ENCODE measurements around the gene BCL2L2.
A peak's percentile ranks its signal among the peaks of the same experiment; 100 is the strongest.

BCL2L2 gene

DNA sequence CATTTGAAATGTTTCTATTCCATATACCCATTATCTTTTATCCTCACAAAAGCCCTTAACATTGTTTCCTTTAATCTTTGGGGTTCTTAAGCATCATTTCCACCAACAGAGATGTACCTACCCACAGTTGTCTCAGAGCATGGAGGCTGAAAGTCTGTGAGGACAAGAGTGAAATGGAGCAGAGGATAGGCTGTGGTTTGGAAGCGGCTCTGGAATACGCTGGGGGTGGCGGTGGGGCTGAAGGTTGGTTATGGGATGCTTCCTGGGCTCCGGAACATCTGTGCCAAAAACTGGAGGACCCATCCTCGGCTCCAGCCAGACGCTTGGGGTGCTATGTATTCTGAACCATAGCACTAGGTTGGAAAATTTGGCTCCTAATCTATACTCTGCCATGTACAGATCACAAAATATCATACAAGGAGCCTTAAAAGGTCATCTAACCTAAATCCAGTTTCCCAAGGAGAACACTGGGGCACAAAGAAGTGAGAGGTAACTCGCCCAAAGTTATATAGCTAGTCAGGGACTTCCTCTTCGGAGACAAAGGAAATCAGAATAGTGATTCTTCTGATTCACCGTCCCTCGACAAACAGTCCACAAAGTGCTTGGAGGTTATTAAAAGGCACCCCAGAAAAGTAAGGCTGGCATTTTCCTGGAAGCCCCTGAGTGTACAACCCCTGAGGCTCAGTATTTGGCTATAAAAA, 6.5 kb upstream of the BCL2L2 start:
- DNase-seq = no peak

DNA sequence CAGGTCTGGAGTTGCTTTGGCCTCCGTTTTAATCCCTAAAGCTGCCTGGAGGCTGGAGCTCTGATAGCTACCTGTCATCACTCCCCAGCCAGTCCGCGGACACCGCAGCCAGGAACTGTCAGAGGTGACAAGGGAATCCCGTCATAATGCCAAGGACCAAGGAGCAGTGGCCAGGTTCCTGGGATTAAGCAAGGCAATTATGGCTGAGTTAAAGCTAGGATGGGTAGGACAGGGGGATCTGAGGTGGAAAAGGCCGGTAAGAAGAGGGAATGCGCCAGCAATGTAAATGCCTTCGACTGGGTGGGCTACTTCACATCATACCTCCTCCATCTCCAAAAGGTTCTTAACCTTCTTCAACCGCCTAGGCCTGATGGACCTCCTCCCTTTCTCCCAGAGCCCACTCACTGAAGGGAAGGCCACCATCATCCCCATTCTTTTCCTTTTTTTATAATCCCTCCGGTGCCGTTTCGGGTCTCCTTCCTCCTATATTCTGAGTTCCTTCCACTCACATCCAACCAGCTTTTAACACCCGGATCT, 5.9 kb upstream of the BCL2L2 start:
- DNase-seq = peak; percentile 75

DNA sequence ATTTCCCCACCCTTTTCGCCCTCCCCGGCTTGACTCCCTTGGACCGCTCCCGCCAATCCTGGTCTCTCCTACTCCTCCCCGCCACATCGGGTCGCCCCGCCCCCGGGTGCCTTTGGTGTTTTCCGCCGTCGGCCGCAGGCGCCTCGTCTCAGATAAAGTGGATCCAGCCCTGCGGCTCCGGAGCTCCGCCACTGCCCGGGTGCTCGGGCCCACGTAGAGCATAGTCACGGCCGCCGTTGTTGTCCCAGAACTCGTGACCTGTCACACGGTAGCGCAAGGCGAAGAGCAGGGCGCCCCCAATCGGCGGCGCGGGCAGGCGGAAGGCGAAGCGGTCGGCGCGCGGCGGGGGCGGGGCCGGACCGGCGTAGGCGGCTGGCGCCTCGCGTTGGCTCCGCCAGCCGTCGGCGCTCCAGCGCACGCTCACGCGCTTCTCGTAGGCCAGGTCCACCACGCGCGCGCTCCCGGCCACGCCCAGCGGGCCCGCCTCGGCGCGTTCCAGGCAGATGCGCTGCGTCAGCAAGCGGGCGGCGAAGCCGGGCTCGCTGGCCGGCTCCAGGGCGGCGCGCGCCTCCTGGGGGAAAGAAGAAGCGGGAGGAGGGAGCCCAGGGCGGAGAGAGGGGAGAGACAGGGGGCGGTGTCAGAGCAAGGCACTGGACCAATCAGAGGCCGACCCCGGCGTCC, 5.2 kb upstream of the BCL2L2 start:
- peak; percentile 99 for DNase-seq

DNA sequence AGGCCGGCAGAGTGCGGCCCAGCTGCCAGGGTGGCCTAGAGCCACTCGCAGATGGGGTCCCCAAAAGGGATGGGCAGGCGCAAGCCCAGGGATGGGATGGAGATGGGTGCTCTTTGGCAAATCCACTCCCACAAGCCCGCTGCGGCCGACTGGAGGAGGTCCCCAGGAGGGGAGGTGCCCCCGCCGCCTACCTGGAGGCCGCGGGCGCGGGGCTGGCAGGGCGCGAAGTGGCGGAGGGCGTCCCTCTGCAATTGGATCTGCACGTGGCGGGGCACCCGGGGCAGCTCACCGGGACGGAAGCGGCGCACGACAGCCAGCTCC, 4.7 kb upstream of the BCL2L2 start:
- no peak for DNase-seq

DNA sequence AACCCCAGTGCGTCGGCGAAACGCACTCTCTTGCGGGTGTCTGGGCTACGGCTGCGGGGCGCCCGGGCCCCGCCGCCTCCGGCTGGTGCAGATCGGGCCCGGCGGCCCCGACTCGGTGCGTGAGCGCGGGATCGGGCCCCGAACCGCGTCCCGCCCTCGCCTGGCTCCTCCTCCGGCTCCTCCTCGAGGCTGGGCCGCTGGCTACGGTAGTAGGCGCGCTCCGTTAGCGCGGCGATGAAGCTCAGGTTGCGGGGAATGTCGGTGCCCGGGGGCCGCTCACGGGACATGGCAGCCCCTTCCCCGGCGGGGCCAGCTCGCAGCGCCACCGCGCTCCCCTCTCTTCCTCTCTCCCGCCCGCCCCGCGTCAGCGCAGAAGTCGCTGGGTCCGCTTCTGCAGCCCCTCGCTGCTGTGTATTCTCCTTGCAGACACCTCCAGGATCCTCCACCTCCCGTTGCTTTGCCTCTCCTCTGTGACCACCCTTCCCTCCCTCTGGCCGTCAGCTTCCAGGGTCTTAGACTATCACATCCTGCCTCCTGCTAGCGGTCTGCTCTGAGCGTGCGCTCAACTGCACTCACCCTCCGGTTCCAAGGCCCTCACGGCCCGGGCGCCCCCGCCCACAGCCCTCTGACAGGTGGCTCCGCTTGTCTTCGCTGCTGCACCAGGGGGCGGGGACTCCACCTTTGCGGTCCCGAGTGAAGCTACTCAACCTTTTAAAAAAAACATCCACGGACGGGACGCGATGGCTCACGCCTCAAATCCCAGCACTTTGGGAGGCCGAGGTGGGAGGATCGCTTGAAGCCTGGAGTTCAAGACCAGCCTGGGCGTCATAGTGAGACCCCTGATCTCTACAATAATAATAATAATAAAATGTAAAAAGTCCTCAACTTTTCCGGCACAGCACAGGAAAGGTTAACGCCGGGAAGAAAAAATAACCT, 4.1 kb upstream of the BCL2L2 start, which contains the start of gene PPP1R3E:
PPP1R3E (minus strand) TSS at position 570 of the 936 bp plus-strand sequence; CDS start at position 287, 283 bp downstream.
- DNase-seq = peak; percentile 88

DNA sequence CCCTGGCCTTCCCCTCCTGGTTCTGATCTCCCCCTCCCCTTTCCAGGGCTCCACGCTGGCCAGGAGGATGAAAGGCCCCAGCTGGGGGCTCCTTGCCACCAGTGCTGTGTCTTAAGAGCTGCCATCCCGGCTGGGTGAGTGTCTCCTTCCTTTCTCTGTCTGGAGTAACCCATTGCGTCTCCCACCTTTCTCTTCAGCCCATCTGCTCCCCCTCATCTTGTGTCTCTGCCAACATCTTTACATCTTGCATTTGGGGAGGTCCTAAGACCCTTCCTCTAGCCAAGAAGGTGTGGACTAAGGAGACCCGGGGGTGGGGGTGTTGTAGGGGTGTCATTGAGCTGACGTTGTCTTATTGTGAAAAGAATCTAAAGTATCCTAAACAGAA, 505 bp downstream of the BCL2L2 start:
- no peak for DNase-seq

DNA sequence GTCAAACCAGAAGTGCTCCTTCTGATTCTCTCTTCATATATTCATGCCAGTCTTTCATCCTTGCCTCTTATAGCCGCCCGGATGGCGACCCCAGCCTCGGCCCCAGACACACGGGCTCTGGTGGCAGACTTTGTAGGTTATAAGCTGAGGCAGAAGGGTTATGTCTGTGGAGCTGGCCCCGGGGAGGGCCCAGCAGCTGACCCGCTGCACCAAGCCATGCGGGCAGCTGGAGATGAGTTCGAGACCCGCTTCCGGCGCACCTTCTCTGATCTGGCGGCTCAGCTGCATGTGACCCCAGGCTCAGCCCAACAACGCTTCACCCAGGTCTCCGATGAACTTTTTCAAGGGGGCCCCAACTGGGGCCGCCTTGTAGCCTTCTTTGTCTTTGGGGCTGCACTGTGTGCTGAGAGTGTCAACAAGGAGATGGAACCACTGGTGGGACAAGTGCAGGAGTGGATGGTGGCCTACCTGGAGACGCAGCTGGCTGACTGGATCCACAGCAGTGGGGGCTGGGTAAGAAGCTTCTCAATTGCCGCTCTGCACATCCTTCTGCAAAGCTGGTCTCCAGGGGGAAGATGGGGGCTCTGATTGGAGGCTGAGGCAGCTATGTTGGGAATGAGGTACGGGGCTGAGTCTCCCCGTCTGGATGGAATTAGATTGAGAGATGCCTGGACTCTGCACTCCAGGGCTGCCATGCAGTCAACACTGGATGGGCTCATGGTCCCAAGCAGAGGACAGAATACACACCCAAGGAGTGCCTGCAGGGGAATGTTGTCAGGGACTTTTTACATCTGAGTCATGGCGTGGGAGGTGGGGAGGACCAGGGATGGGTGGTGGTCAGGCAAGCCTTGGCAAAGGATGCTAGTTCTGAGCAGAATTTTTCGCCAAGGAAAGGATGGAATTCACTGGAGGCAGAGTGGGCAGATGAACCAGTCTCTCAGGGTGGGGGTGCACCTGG, 1.3 kb downstream of the BCL2L2 start:
- DNase-seq = peak; percentile 57

DNA sequence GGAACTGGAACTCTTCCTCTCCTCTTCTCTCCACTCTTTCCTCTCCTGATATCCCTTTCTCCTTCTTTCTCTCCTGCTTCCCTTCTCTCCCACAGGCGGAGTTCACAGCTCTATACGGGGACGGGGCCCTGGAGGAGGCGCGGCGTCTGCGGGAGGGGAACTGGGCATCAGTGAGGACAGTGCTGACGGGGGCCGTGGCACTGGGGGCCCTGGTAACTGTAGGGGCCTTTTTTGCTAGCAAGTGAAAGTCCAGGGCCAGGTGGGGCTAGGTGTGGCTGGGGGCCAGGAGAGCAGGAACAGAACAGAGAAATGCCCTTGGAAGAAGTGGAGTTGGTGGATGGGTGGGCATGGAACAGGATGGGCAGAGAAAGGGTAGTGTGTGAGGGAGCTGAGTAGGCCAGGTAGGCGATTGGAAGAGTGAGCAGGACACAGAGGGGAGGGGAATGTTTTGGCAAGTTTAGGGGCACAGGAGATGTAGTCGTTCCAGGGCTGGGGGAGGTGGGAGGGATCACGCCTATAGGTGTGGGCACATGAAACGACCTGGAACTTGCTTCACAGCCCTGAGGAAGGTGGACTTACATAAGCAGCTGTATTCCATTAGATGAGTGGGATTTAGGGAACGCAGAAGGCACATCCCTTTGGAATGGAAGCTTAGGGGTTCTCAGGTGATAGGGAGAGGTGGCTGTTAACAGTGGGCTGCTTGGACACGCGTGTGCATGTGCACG, 2.2 kb downstream of the BCL2L2 start:
- DNase-seq = no peak

DNA sequence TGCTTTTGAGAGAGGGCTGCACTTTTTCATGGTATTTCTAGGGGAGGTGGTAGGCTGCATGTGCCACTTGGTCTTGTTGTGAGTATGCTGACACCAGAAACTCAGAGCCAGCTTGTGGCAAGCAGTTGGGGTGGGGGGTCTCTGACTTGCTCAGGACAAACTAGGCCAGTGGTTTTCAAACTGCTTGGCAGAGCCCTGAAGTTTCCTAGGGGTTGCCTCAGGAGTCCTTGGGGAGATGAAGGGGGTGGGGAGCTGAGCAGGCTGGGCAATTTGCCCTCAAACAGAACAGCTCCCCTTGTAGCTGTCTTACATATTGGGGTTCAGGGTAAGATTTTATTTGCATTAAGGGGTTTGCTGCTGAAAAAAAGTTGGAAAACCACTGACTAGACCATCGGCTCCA, 3.9 kb downstream of the BCL2L2 start:
- no peak for DNase-seq

DNA sequence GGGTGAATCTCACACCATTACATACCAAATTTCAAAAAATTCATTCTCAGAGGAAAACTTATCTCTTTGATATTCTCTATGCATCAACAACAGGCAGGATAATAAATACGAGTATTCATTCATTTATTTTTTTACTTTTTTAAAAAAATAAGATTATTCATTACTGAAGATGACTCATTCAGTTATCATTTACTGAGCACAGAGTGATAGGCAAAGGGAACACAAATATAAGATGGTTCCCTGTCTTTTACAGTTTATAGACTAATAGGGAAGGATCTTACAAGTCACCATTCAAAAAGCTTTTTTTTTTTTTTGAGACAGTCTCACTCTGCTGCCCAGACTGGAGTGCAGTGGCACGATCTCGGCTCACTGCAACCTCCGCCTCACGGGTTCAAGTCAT, 9.7 kb downstream of the BCL2L2 start:
- DNase-seq = no peak

DNA sequence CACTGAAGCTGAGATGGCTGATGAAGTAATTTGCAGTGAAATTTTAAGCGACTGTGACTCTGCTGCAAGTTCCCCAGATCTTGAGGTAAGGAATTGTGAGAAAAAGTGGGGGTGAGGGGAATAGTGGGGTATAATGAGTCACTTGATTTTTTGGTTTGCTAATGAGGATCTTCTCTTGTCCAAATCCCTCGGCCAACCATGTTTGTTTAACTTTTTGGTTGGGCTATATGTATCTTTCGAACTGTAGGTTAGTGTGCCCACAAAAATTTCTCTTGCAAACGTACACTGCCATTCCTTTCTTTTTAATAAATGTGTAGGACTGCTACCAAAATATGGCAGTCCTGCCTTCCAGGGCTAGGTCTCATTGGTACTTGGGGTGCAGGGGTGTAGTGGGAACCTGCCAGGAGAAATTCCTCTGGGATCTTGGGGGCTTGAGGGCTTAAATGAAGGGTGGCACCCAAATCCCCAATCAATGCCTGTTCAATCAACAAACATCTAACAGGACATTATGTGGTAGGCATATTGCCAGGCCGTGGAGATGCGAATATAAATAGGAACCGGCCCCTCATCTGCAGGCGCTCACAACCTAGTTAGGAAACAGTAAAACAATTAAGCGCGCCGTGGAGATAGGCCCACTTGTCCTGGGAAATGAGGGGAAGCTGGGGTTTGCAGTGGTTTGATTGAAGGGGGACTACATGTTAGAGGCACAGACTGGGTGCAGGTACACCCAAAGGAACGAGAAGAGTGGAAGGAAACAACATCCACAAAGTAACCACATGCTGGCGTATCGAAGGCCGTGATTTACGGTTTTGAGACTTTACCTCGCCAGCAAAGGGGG, 13.3 kb downstream of the BCL2L2 start:
- no peak for DNase-seq

DNA sequence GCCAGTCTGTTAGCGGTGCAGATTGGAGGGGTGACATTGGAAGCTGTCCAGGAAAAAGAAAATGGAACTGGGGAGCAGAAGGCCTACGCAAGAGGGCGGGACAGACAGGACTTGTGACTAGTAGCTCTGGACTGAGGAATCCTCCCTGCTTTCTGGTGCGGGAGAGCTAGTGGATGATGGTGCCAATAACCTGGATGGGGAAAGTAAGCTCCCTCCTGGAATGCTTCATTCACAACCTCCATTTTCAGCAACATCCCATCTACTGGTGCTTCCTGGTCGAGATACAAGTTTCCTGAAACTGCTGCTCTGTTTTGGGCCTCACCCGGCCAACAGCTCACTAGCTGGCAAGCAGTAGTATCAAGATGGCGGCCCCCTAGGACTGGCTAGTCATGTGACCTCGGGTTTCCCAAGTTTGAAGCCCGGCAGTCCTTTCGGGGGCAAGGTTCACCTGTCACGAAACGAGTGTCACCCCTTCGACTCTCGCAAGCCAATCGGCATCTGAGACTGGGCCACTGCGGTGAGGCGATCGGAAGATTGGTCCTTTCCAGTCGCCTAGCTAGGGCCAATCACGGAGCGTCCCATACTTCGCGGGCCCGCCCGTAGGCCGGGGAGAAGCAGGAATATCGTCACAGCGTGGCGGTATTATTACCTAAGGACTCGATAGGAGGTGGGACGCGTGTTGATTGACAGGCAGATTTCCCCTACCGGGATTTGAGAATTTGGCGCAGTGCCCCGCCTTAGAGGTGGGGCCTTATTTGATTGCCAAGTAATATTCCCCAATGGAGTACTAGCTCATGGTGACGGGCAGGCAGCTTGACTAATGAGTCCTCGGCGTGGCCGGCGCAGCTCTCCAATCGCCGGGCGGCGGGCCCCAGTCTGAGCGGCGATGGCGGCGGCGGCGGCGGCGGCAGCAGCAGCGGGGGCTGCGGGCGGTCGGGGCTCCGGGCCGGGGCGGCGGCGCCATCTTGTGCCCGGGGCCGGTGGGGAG, 14.2 kb downstream of the BCL2L2 start, which contains the start of gene PABPN1:
PABPN1 (plus strand) TSS at position 874 of the 988 bp plus-strand sequence; CDS start at position 887, 13 bp downstream.
- peak; percentile 100 for DNase-seq

DNA sequence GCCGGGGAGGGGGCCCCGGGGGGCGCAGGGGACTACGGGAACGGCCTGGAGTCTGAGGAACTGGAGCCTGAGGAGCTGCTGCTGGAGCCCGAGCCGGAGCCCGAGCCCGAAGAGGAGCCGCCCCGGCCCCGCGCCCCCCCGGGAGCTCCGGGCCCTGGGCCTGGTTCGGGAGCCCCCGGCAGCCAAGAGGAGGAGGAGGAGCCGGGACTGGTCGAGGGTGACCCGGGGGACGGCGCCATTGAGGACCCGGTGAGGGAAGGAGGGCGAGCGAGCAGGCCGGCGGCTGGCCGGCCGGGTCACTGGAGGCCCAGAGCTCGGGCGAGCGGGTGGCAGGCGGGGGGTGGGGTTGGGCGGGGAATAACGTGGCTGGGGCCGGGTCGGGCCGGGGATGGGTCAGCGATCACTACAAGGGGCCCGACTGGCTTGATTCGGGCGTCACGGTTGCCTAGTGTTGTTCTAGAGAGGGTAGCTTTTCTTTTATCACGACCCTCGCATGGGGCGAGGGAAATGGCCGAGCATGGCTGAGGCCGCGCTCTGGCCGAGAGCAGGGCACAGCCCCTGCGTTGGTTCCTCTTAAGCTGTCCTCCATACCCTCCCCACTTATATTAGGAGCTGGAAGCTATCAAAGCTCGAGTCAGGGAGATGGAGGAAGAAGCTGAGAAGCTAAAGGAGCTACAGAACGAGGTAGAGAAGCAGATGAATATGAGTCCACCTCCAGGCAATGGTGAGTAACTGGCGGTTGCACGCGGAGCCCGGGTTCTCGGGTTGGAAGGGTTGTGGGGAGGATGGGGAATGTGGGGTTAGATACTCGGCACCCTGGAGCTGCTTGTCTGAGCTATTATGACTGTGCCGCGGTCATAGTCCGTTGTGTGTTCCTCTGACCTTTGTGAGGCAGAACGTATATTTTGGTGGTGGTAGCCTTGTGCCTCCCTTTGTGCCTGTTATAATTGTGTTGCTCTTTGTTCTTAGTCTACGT, 15.2 kb downstream of the BCL2L2 start:
- DNase-seq = peak; percentile 70

DNA sequence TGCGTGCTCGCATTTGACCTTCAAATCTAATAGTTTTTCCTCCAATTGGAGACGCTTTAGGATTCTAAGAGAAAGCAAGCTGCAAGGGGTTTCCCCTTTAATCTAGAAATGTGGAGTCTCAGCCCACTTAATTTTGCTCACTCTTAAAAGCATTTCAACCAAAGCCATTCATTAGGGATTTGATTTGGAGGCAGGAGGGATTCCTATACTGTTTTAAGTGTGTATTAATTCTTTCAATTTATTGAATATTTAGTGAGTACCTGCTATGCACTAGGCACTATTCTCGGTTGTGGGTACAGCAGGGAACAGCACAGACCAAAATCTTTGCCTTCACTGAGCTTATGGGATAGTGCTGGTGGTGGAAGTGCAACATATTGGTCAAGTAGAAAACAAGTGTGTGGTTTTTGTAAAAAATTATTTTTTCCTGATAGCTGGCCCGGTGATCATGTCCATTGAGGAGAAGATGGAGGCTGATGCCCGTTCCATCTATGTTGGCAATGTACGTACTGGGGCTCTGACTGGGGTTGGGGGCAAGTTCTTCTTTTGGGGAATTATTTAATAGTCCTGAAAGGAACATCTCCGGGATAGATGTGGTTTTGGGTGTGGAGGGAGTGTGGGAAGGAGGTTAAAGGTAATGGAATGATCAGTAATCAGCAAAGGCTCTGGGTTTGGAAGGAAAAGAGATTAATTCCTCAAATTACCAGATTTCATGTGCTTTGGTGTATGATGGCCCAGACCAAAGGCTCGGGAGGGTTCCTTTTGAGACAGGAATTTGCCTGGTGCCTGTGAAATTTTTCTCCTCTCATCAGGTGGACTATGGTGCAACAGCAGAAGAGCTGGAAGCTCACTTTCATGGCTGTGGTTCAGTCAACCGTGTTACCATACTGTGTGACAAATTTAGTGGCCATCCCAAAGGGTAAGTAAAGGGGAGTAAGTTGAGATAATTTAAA, 16.2 kb downstream of the BCL2L2 start:
- no peak for DNase-seq

DNA sequence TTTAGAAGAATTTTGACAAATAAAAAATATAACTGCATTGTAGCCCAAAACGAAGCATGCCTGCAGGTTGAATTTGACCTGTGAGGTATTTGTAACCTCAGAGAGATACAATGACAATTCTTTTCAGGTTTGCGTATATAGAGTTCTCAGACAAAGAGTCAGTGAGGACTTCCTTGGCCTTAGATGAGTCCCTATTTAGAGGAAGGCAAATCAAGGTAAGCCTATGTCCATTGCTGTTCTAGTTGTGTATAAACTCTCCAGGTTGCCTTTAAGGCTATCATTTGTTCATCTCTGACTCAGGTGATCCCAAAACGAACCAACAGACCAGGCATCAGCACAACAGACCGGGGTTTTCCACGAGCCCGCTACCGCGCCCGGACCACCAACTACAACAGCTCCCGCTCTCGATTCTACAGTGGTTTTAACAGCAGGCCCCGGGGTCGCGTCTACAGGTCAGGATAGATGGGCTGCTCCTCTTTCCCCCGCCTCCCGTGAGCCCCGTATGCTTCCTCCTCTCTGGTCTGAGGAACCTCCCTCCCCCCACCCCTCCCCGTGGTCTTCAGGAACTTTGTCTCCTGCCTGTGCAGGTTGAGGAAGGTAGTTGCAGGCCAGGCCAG, 17.3 kb downstream of the BCL2L2 start:
- no peak for DNase-seq

DNA sequence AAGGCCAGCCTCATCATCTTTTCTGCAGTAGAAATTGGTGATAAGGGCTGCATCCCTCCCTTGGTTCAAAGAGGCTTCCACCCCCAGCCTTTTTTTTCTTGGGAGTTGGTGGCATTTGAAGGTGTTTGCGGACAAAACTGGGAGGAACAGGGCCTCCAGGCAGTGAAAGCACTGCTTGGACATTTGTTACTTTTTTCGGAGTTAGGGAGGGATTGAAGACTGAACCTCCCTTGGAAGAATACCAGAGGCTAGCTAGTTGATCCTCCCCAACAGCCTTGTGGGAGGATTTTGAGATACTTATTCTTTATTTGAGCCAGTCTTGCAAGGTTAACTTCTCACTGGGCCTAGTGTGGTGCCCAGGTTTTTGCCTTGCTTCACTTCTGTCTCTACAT, 17.8 kb downstream of the BCL2L2 start:
- DNase-seq = no peak
